ENCODE results near the gene RAB14. TPM values are rescaled to one million over a fixed set of nuclear protein-coding genes. Genes with fewer than 3 reads are reported as not detected.

The RAB14 gene
- total RNA-seq, 1 donor from 2014 or later: 35.9 TPM

DNA sequence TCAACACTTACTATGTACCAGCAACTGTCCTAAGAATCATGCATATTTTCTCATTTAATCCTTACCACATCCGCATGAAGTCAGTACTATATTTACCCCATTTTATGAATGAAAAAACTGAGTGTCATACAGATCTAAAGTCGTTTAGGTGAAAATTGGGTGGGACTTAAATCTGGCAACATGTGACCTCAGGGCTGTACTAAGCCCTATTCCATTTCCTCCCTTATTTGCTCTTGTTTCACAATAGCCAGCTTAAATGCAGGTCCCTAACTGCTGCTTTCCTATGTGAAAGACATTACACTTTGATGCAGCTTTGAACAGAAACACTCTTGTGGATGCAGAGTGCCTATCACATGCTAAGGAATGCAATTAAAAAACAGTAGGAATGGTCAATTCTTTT is 2.5 kb upstream of the RAB14 start:
- H3K27me3 Mint-ChIP-seq (ENCODE audit: insufficient read depth, low read depth): peaks cover 2% of the 10 kb centered on the region
- no peak for DNase-seq (ENCODE audit: low spot score)
- Histone ChIP-seq H3K4me1 (peaks cover 15% of the 10 kb centered on the region), H2AFZ (replicated peaks) (no peak overlapping the region), H4K20me1 (ENCODE audit: low read depth) (peaks cover 19% of the 10 kb centered on the region), H3K9me3 (ENCODE audit: low read depth) (no peaks in the 10 kb centered on the region), H3K4me2 (no peak overlapping the region), H3K36me3 (no peaks in the 10 kb centered on the region), H3K79me2 (ENCODE audit: low read depth) (peaks cover 23% of the 10 kb centered on the region), H3K4me3 (no peak overlapping the region), H3K27me3 (peaks cover 4% of the 10 kb centered on the region), H3K9ac (no peak overlapping the region), H3F3A (ENCODE audit: low read depth) (no peaks in the 10 kb centered on the region), H3K27ac (no peak overlapping the region)
- H3K4me1 Mint-ChIP-seq: peaks cover 29% of the 10 kb centered on the region
- H3K36me3 Mint-ChIP-seq: no peaks in the 10 kb centered on the region
- peaks cover 3% of the 10 kb centered on the region for H3K9me3 Mint-ChIP-seq
- no peak overlapping the region for H3K4me3 Mint-ChIP-seq
- no peak overlapping the region for H3K27ac Mint-ChIP-seq
- no peak for TF ChIP-seq EZH2phosphoT487 (IDR thresholded peaks at IDR 0.05)
- no peak for TF ChIP-seq EZH2 (IDR thresholded peaks at IDR 0.05)
- no peak for TF ChIP-seq CTCF (IDR thresholded peaks at IDR 0.05)

- H3K36me3 ChIP-seq: no peaks in the 10 kb centered on the region
- H3K79me2 ChIP-seq (ENCODE audit: low read depth): peaks cover 53% of the 10 kb centered on the region
- no peaks in the 10 kb centered on the region for H3F3A ChIP-seq (ENCODE audit: low read depth)
- peak; percentile 52 for TF ChIP-seq EZH2 (IDR thresholded peaks at IDR 0.05)
- no peak for TF ChIP-seq CTCF (IDR thresholded peaks at IDR 0.05)
- peaks cover 4% of the 10 kb centered on the region for H3K27me3 ChIP-seq
- H3K27ac ChIP-seq: peak overlapping the region; percentile 83
- H3K9me3 Mint-ChIP-seq: no peaks in the 10 kb centered on the region
- H3K4me3 ChIP-seq: peak overlapping the region; percentile 95
- DNase-seq (ENCODE audit: low spot score): peak; percentile 75
- peaks cover 25% of the 10 kb centered on the region for H3K4me1 ChIP-seq
- peaks cover 49% of the 10 kb centered on the region for H4K20me1 ChIP-seq (ENCODE audit: low read depth)
- peaks cover 2% of the 10 kb centered on the region for H3K27me3 Mint-ChIP-seq (ENCODE audit: insufficient read depth, low read depth)
- peak overlapping the region; percentile 77 for H2AFZ ChIP-seq (replicated peaks)
- H3K9me3 ChIP-seq (ENCODE audit: low read depth): no peaks in the 10 kb centered on the region
- H3K36me3 Mint-ChIP-seq: no peaks in the 10 kb centered on the region
- H3K27ac Mint-ChIP-seq: peak overlapping the region; percentile 94
- H3K4me1 Mint-ChIP-seq: peaks cover 30% of the 10 kb centered on the region
- H3K9ac ChIP-seq: peak overlapping the region; percentile 75
- H3K4me3 Mint-ChIP-seq: peak overlapping the region; percentile 96
- peak overlapping the region; percentile 87 for H3K4me2 ChIP-seq
These were observed 478 bp downstream of the RAB14 start for GRCh38 chr9:121201045-121201737.

DNA sequence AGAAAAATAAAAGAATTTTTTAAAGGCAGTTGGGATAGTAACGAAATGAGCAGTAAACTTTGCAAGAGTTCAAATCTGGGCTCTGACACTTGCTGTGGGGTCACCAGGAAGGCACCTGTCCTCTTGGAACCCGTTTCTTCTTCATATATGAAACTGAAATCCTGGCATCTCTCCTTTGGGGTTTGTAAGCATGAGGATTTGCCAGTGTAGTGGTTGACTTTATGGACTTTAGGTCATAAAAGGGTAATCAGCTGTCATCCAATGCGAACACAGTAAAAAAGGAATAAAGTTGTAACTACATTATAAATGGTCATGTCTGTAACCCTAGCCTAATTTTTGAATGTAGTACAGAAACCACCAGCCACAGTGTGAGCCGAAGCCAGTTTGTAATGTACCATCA is 1.3 kb downstream of the RAB14 start:
- Mint-ChIP-seq H3K4me3 (peak overlapping the region; percentile 96), H3K4me1 (peaks cover 34% of the 10 kb centered on the region), H3K27ac (peak overlapping the region; percentile 94), H3K9me3 (no peaks in the 10 kb centered on the region), H3K36me3 (no peaks in the 10 kb centered on the region), H3K27me3 (ENCODE audit: insufficient read depth, low read depth) (peaks cover 2% of the 10 kb centered on the region)
- Histone ChIP-seq H3K27ac (no peak overlapping the region), H3K4me3 (peak overlapping the region; percentile 95), H3K9ac (peak overlapping the region; percentile 75), H3F3A (ENCODE audit: low read depth) (no peaks in the 10 kb centered on the region), H3K36me3 (no peaks in the 10 kb centered on the region), H4K20me1 (ENCODE audit: low read depth) (peaks cover 57% of the 10 kb centered on the region), H2AFZ (replicated peaks) (no peak overlapping the region), H3K4me2 (peak overlapping the region; percentile 87), H3K27me3 (peaks cover 4% of the 10 kb centered on the region), H3K79me2 (ENCODE audit: low read depth) (peaks cover 61% of the 10 kb centered on the region), H3K9me3 (ENCODE audit: low read depth) (no peaks in the 10 kb centered on the region), H3K4me1 (peaks cover 25% of the 10 kb centered on the region)
- no peak for DNase-seq (ENCODE audit: low spot score)
- TF ChIP-seq EZH2phosphoT487 (IDR thresholded peaks at IDR 0.05) (no peak), CTCF (IDR thresholded peaks at IDR 0.05) (no peak), EZH2 (IDR thresholded peaks at IDR 0.05) (no peak)

Data from neural progenitor cell (in vitro differentiated cells).